GM18505 (cell line): ENCODE results near the gene MEGF11.

Source experiments
- ATAC-seq: cut with Tn5 transposase; IDR thresholded peaks from one replicate; pipeline ENCODE4 v1.9.1; 2021; ENCODE audit not compliant: unreplicated experiment
- POLR2A ChIP-seq: IDR thresholded peaks from 4 replicates; pipeline ENCODE4 v1.6.1; 2011; ENCODE audit warnings: borderline replicate concordance; ENCODE audit not compliant: insufficient read depth, insufficient read length; ENCODE audit errors: extremely low read depth

The MEGF11 gene

GRCh38 chr15:66196602-66197001, 56.9 kb downstream of the MEGF11 start:
- TF ChIP-seq POLR2A = no peak
- ATAC-seq = no peak

GRCh38 chr15:66195621-66196230, 57.8 kb downstream of the MEGF11 start:
- ATAC-seq = no peak
- TF ChIP-seq POLR2A = no peak

GRCh38 chr15:66193066-66193465, 60.5 kb downstream of the MEGF11 start:
- no peak for ATAC-seq
- TF ChIP-seq POLR2A = no peak

GRCh38 chr15:66190746-66191145, 62.8 kb downstream of the MEGF11 start:
- no peak for TF ChIP-seq POLR2A
- ATAC-seq = no peak

DNA sequence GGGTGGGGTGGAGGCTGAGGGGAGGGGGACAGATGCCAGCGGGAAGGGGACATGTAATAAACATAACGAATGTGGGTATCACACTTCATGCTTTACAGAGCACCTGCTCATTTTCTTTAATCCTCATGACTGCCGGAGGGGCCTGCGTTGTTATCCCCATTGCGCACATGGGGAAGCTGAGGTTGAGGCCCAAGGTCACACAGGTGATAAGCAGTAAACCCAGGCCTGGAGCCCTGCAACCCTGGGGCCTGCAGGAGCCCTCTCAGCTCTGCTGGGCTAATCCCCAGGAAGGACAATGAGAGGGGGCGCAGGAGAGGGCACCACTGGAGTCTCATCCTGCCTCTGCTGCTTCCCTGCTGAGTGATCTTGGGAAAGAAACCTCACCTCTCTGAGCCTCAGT, 64.3 kb downstream of the MEGF11 start:
- no peak for ATAC-seq
- no peak for TF ChIP-seq POLR2A

- no peak for TF ChIP-seq POLR2A
- no peak for ATAC-seq
These were observed 65.1 kb downstream of the MEGF11 start for GRCh38 chr15:66188464-66188863.

- TF ChIP-seq POLR2A = no peak
- no peak for ATAC-seq
These were observed 66.3 kb downstream of the MEGF11 start for GRCh38 chr15:66187271-66187670.

GRCh38 chr15:66186049-66186825, 67.3 kb downstream of the MEGF11 start:
- ATAC-seq = no peak
- TF ChIP-seq POLR2A = no peak

DNA sequence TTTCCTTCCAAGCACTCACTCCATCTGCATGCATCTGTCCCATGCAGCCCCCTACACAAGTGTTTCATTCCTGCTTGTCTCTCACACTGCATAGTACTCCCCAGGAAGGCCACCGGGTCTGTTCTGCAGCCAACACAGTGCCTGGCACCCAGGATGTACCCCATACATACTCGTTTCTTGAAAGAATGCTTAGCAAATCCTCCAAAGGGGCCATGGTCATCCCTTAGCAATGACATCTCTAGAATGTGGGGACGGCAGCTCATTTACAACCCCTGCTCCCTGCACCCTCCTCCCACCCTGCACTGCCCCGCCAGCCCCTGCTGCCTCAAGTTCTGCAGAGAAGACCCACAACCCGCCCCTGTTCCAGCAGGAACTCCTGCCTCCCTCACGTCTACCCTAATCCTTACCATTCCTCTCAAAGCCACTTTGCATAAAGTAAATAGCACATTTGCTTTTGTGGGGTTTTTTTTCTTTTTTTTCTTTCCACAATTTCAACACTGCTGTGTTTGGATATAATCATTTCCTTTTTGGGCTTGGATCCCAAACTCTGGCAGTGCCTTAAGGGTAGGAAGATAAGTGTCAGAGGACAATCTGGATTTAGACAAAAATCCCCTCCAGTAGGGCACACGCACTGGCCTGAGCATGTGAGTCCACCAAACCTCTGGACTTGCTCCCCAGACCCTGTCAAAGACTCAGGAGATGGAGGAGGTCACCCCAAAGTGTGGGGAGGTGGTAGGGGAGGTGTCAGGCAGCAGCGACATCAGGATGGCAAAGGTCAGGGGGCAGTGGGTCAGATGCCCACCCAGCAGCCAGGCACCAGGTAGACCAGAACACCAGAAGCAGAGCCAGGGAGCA, 68.4 kb downstream of the MEGF11 start:
- no peak for TF ChIP-seq POLR2A
- no peak for ATAC-seq

DNA sequence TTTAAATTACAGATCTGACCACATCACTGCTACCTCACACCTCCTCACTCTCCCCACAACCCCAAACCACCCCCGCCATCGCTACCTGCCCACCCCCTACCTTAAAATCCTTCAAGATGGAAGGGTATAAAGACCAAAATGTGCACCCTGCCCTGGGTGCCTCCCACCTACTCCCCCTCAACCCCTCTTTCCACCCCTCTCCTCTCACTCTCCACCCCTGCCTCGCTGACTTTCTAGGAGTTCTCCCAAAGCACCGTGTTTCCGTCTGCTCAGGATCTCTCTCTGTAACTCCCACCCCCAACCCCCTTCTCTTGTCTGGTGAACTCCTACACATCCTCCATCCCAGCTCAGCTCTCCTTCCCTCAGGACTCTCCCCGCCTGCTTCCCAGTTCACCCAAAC, 69.1 kb downstream of the MEGF11 start:
- no peak for TF ChIP-seq POLR2A
- no peak for ATAC-seq

GRCh38 chr15:66180531-66181097, 72.9 kb downstream of the MEGF11 start:
- TF ChIP-seq POLR2A = no peak
- no peak for ATAC-seq

GRCh38 chr15:66178531-66178910, 75.0 kb downstream of the MEGF11 start:
- no peak for TF ChIP-seq POLR2A
- ATAC-seq = no peak

DNA sequence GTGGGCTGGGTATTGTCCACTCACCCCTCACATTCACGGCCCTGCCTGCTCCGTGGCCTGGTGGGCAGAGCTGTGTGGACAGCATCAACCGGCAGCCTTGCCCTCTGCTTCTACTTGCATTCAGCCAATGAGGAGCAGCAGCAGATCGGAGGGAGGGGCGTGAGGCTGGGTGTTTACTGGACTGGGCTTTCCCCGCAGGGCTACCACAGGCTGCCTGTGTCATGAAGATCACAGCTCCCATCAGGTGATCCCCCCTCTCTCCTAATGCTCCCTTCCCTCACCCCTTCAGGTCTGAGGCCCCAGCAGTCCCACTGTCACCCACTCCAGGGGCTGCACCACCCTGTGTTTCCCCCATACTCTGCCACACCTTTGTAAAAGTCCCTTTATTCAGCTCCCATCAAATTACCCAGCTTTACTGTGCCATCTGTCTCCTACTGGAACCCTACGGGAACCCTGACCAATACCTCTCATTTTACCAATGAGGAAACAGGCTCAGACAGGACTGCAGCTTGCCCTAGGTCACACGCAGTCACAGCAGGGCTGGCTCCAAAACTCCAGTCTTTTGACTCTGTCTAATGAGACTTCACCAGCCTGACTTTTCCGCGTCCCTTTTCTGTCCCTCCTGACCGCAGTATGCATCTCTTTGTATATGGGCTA, 81.1 kb downstream of the MEGF11 start:
- no peak for ATAC-seq
- no peak for TF ChIP-seq POLR2A

DNA sequence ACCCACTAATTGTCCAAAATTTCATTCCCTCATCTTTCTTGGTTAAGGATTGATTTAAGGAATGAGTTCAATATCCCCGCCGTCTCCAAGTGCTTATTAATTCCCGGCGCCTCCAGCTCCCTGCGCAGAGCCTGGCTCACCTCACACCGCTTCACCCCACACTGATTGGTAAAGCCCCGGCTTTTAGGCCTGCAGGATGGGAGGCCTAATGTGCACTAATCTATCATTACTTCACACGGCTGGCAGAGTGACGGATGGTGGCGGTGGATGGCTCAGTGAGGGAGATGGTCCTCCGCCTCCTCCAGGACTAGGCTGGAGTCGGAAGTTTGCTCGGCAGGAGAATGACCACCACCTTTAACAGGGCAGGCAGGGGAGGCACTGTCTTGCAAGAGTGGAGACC, 81.7 kb downstream of the MEGF11 start:
- TF ChIP-seq POLR2A = no peak
- no peak for ATAC-seq

GRCh38 chr15:66170716-66171115, 82.8 kb downstream of the MEGF11 start:
- no peak for ATAC-seq
- TF ChIP-seq POLR2A = no peak
